B cell (primary cell): ENCODE results near the gene THADA. TPM values are rescaled to one million over a fixed set of nuclear protein-coding genes. Genes with fewer than 3 reads are reported as not detected.

Experiments
- ATAC-seq: fragments of 200-7000 bp; cut with Tn5 transposase; one replicate; pipeline ENCODE4 v1.10.0; 2021; ENCODE audit warnings: low read depth, mild to moderate bottlenecking, moderate number of reproducible peaks, moderate library complexity
- CTCF ChIA-PET: fragments of 350-600 bp; sonication (Branson Sonifier 250); formaldehyde crosslinking; loops from one replicate; lab custom pipeline; 2021; ENCODE audit warnings: antibody characterized with exemption, inconsistent platforms; lab: Charles Lee
- POLR2A ChIA-PET: fragments of 350-600 bp; sonication (Branson Sonifier 250); formaldehyde crosslinking; loops from one replicate; lab custom pipeline; 2021; ENCODE audit warnings: antibody characterized with exemption; lab: Charles Lee
- DNase-seq: peaks from one replicate; pipeline ENCODE4 v3.0.0; 2013
- H2AFZ ChIP-seq: 2 replicates; pipeline ENCODE4 v1.6.1; 2012; ENCODE audit warnings: mild to moderate bottlenecking, low read depth, low read length; ENCODE audit not compliant: insufficient read depth, poor library complexity, severe bottlenecking
- H3K27ac ChIP-seq, 2 donors: 1 replicate in 1 of 2; 2 replicates in 1 of 2; pipeline ENCODE4 v1.5.1; 2012 to 2013; ENCODE audit warnings: low read length in 2 of 2, mild to moderate bottlenecking in 2 of 2, moderate library complexity in 1 of 2
- H3K27me3 ChIP-seq, 4 experiments: fragments of 200-600 bp in 1 of 4; sonication (generic) in 1 of 4; replicated peaks in 1 of 4; 1 replicate in 2 of 4; 2 replicates in 2 of 4; pipeline versions ENCODE4 v1.6.1 to v1.7.0; 2013 to 2016; ENCODE audit warnings: low read length in 3 of 4, mild to moderate bottlenecking in 2 of 4, mixed read lengths in 1 of 4, moderate library complexity in 1 of 4; ENCODE audit not compliant: insufficient read depth in 4 of 4, control insufficient read depth in 3 of 4; ENCODE audit errors: control extremely low read depth in 1 of 4
- H3K36me3 ChIP-seq, 2 experiments: replicated peaks in 1 of 2; 1 replicate in 1 of 2; 2 replicates in 1 of 2; pipeline versions ENCODE4 v1.6.1 to v1.7.1; 2013; ENCODE audit warnings: low read length in 1 of 2; ENCODE audit not compliant: insufficient read depth in 2 of 2, control insufficient read depth in 1 of 2; ENCODE audit errors: control extremely low read depth in 1 of 2, extremely low read depth in 1 of 2
- H3K4me1 ChIP-seq, 2 donors: fragments of 200-600 bp in 1 of 2; sonication (generic) in 1 of 2; 1 replicate in 1 of 2; 2 replicates in 1 of 2; pipeline versions ENCODE4 v1.5.1 to v1.6.1; 2013 to 2017; ENCODE audit warnings: low read length in 2 of 2; ENCODE audit not compliant: control insufficient read depth in 2 of 2, insufficient read depth in 2 of 2
- H3K4me2 ChIP-seq: replicated peaks from 2 replicates; pipeline ENCODE3; 2012; ENCODE audit warnings: mild to moderate bottlenecking, low read depth, low read length; ENCODE audit not compliant: poor library complexity, severe bottlenecking
- H3K4me3 ChIP-seq, 5 experiments: fragments of 200-600 bp in 1 of 5; sonication (generic) in 1 of 5; 1 replicate in 3 of 5; 2 replicates in 2 of 5; pipeline versions ENCODE4 v1.5.1 to v1.7.0; 2011 to 2016; ENCODE audit warnings: low read length in 4 of 5, mild to moderate bottlenecking in 4 of 5, low read depth in 2 of 5, control low read depth in 1 of 5, moderate library complexity in 1 of 5; ENCODE audit not compliant: insufficient read depth in 1 of 5; ENCODE audit errors: control extremely low read depth in 1 of 5, extremely low read depth in 1 of 5
- H3K79me2 ChIP-seq: fragments of 200-600 bp; sonication (generic); one replicate; pipeline ENCODE4 v1.6.0; 2016; ENCODE audit warnings: low read length; ENCODE audit not compliant: control insufficient read depth, insufficient read depth
- H3K9ac ChIP-seq: fragments of 200-600 bp; sonication (generic); 2 replicates; pipeline ENCODE4 v1.6.1; 2017; ENCODE audit warnings: mild to moderate bottlenecking, low read length, moderate library complexity
- H3K9me3 ChIP-seq, 3 donors: one replicate each; pipeline versions ENCODE4 v1.6.1 to v1.7.1; 2013; ENCODE audit warnings: low read length in 2 of 3; ENCODE audit not compliant: control insufficient read depth in 2 of 3, insufficient read depth in 1 of 3; ENCODE audit errors: control extremely low read depth in 1 of 3
- H4K20me1 ChIP-seq: 2 replicates; pipeline ENCODE4 v1.6.0; 2012; ENCODE audit warnings: mild to moderate bottlenecking, low read length; ENCODE audit not compliant: insufficient read depth, control insufficient read depth, poor library complexity, severe bottlenecking
- H3K27ac Mint-ChIP-seq: one replicate; pipeline ENCODE4 v1.8.0; 2021; ENCODE audit warnings: mixed read lengths
- H3K27me3 Mint-ChIP-seq: one replicate; pipeline ENCODE4 v1.8.0; 2021; ENCODE audit warnings: mixed read lengths
- H3K4me1 Mint-ChIP-seq: one replicate; pipeline ENCODE4 v1.8.0; 2021; ENCODE audit warnings: mixed read lengths
- H3K4me3 Mint-ChIP-seq: one replicate; pipeline ENCODE4 v1.8.0; 2021; ENCODE audit warnings: mixed read lengths
- H3K9me3 Mint-ChIP-seq: one replicate; pipeline ENCODE4 v1.8.0; 2022; ENCODE audit warnings: mixed read lengths; ENCODE audit not compliant: insufficient read depth
- CTCF ChIP-seq: fragments of 200-600 bp; IDR thresholded peaks from one replicate; pipeline ENCODE4 v1.8.0; 2022; ENCODE audit warnings: antibody characterized with exemption, mild to moderate bottlenecking
- EZH2 ChIP-seq: IDR thresholded peaks from 2 replicates; pipeline ENCODE4 v1.6.1; 2012; ENCODE audit warnings: borderline replicate concordance, low read depth, mild to moderate bottlenecking, moderate library complexity, low read length; ENCODE audit not compliant: insufficient read depth, poor library complexity, severe bottlenecking
- WGBS: methylation state at CpG from one replicate; pipeline ENCODE4 v1.1.5; 2013; ENCODE audit warnings: missing lambda C conversion rate; ENCODE audit not compliant: insufficient coverage; 5-methylcytosine and 5-hydroxymethylcytosine counted together
- intact Hi-C: fragments of 100-400 bp; cut with micrococcal nuclease; formaldehyde crosslinking; loops from one replicate; pipeline ENCODE4 v1.10.0; 2022
- polyA plus RNA-seq: library from polyadenylated mRNA; depleted of rRNA; stranded (reverse); fragments of >200 nt; gene quantifications from 2 replicates; pipeline ENCODE4 v1.2.3, GENCODE V29; 2012
- total RNA-seq, 2 donors: library from RNA; stranded (reverse); fragments of 120-200 nt in 1 of 2; gene quantifications; 1 replicate in 1 of 2; 2 replicates in 1 of 2; pipeline versions ENCODE4 v1.2.3 to v1.2.4, GENCODE V29; 2013 to 2022

THADA gene
- total and polyA plus RNA-seq, 2 donors (not counting 1 experiment from before 2014, with no cell fraction given): 17.6 to 48.5 TPM

- 100% methylated on average over 1 of the region's 1 CpG for WGBS
- CTCF ChIA-PET: no interaction called here
- no peaks in the 10 kb centered on the region for H3K27me3 Mint-ChIP-seq
Observed at GRCh38 chr2:43421194-43421593, 174.6 kb downstream of the THADA start.

DNA sequence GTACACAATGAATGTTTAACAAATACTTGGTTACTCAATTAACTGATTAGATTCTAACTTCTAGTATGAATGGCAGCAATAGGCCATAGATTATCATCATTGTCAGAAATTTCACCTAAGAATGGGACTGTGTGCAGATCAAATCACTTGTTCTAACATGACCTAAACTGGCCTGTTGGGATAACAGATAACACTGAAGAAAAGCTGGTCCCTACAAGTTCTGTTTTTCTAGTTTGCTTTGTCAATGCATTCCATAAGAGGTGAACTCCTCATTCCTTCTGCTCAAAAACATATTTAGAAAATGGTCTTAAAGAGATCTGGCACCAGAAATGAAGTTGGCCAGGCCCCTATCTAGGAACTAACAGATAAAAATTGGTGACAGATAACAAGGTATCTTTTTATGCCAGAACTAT lies 175.4 kb downstream of the THADA start:
- no peak for DNase-seq
- no peaks in the 10 kb centered on the region for H4K20me1 ChIP-seq
- Mint-ChIP-seq H3K4me3 (no peak overlapping the region), H3K27ac (no peak overlapping the region), H3K9me3 (no peaks in the 10 kb centered on the region), H3K4me1 (peaks cover 12% of the 10 kb centered on the region), H3K27me3 (no peaks in the 10 kb centered on the region)
- no peaks in the 10 kb centered on the region for H3K27me3 ChIP-seq
- H3K9me3 ChIP-seq: no peaks in the 10 kb centered on the region
- intact Hi-C loops: no loop called here
- no peak overlapping the region for H3K27ac ChIP-seq
- H3K36me3 ChIP-seq: peaks cover 0 to 4% of the 10 kb centered on the region in 2 experiments
- H2AFZ ChIP-seq: no peak overlapping the region
- no peak for ATAC-seq
- H3K4me2 ChIP-seq: no peak overlapping the region
- POLR2A ChIA-PET: no interaction called here
- no peaks in the 10 kb centered on the region for H3K79me2 ChIP-seq
- H3K9ac ChIP-seq: no peak overlapping the region
- TF ChIP-seq EZH2: no peak
- TF ChIP-seq CTCF: no peak
- H3K4me1 ChIP-seq: peaks cover 6 to 12% of the 10 kb centered on the region in 2 donors
- CTCF ChIA-PET: interaction anchor here (1.1 kb wide), 1 partner anchor 12 kb away, joined by 3 read pairs; no protein-coding TSS in a partner anchor
- H3K4me3 ChIP-seq: no peak overlapping the region

More at GRCh38 chr2:43421194-43421593, 174.6 kb downstream of the THADA start:
- no peaks in the 10 kb centered on the region for H3K9me3 ChIP-seq
- intact Hi-C loops: no loop called here
- H3K4me1 Mint-ChIP-seq: peaks cover 19% of the 10 kb centered on the region
- peaks cover 14 to 18% of the 10 kb centered on the region in 2 donors for H3K4me1 ChIP-seq
- peaks cover 0 to 4% of the 10 kb centered on the region in 2 experiments for H3K36me3 ChIP-seq
- H2AFZ ChIP-seq: no peak overlapping the region
- H4K20me1 ChIP-seq: no peaks in the 10 kb centered on the region
- no peak overlapping the region for H3K4me2 ChIP-seq
- H3K27ac ChIP-seq: no peak overlapping the region
- POLR2A ChIA-PET: no interaction called here
- no peak overlapping the region for H3K9ac ChIP-seq
- no peak for ATAC-seq
- H3K27ac Mint-ChIP-seq: no peak overlapping the region
- no peak for TF ChIP-seq CTCF
- no peak for TF ChIP-seq EZH2
- DNase-seq: no peak
- no peaks in the 10 kb centered on the region for H3K79me2 ChIP-seq
- H3K4me3 Mint-ChIP-seq: no peak overlapping the region
- no peaks in the 10 kb centered on the region for H3K27me3 ChIP-seq
- H3K4me3 ChIP-seq: no peak overlapping the region
- no peaks in the 10 kb centered on the region for H3K9me3 Mint-ChIP-seq
